ENCODE results near the gene SLC6A17.

- TF ChIP-seq ARNTL (CRISPR knock-in tag; IDR thresholded peaks at IDR 0.05; ENCODE audit: borderline replicate concordance, low read depth) (no peak), PATZ1 (CRISPR knock-in tag; IDR thresholded peaks at IDR 0.05; ENCODE audit: borderline replicate concordance) (no peak), POU6F1 (CRISPR knock-in tag; IDR thresholded peaks at IDR 0.05; ENCODE audit: borderline replicate concordance, low read depth) (no peak), BACH2 (CRISPR knock-in tag; IDR thresholded peaks at IDR 0.05; ENCODE audit: borderline replicate concordance) (no peak), PPARA (CRISPR knock-in tag; IDR thresholded peaks at IDR 0.05; ENCODE audit: borderline replicate concordance) (no peak), ZFP3 (CRISPR knock-in tag; IDR thresholded peaks at IDR 0.05) (no peak), ESRRG (CRISPR knock-in tag; IDR thresholded peaks at IDR 0.05) (no peak)
These were observed 27.1 kb upstream of the SLC6A17 start for GRCh38 chr1:110123224-110123623.
